HG02759 (cell line): ENCODE results near the gene GNA12.
"Not testable (repeated sequence)": the region's sequence is repeated elsewhere in the genome, so short reads cannot be mapped to it uniquely, and the experiment has no call there.

Source experiments
- ATAC-seq: cut with Tn5 transposase; IDR thresholded peaks from one replicate; pipeline ENCODE4 v1.9.1; 2021; ENCODE audit warnings: mild to moderate bottlenecking, moderate library complexity; ENCODE audit not compliant: unreplicated experiment

The GNA12 gene

DNA sequence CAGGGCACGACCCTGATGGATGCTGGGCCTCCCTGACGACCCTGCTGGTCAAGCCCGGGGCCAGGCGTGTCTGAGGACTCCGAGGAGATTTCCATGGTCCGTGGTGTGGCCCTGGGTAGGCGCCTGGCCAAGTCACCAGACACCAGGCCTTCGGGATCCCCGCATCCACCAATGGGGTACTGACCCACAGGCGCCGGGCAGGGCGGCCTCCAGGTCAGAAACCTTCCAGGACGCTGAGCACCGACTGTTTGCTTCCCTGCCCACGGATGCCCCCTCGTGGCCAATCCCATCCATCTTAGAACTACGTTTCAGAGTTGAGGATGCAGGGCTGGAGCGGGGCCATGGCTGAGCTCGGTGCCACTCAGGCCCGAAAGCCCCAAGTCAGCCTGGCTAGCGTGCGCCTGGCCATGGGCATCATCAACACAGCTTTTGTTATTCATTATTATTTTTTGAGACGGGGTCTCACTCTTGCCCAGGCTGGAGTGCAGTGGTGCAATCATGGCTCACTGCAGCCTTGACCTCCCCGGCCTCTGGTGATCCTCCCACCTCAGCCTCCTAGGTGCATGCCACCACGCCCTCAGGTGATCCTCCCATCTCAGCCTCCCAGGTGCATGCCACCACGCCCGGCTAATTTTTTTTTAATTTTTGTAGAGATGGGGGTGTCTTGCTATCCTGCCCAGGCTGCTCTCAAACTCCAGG lies 163.2 kb downstream of the GNA12 start:
- no peak for ATAC-seq

DNA sequence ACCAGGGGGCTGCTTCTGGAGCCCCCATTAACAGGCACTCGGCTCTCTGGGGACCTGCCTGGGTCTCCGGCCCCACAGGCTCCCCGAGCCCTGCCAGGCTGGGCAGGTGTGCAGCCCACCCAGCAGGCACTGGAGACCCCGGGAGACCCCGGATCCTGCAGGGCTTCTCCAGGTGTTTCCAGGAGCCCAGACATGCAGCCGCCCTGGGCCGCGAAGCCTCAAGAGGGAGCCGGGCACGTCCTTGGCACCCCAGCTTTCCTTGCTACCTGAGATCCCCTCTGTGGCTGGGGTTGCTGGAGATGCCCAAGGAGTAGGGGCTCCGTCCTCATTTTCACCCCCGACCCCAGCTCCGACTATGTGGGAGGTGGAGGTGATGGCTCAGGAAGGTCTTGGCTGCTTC lies 163.9 kb downstream of the GNA12 start:
- no peak for ATAC-seq

DNA sequence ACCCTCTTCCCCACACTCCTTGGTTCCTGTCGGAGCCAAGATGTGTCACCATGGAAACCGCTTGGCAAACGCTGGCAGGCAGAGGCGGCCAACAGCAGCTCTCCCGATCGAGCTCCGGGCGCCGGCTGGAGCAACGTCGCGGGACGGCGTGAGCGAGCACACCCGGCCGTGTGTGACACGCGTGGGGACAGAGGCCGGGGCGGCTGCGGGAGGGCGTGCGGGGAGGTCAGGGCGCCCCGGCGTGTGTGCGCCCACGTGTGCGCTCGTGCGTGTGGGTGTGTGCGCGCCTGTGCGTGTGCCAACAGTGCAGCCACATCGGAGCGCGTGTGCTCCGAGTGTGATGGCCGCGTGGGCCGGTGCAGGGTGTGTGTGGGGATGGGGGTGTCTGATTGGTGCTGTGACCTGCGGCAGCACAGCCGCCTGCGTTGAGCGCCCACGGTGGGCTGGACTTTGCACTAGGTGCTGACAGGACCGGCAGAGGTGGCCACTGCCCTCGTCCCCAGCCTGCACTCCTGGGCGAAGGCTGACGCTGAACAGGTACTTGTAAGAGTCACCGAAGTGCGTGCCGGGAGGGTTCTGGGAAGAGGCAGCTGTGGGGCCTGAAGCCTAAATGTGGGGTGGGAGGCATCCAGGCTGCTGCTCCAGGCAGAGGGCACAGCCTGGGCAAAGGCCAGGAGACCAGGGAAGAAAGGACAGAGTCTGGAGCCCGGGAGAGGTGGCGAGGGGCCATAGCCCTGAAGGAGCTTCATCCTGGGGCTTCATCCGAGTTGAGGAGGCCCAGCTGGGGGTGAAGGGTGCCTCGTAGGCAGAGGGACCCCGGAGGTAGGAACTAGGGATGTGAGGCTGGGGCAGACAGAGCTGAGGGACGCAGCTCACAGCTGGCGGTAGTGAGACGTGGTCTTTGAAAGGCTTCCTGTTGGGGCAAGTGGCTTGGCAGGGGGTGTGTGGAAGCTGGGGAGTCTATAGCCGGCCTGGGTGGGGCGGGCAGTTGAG lies 164.7 kb downstream of the GNA12 start:
- not testable (repeated sequence) for ATAC-seq

DNA sequence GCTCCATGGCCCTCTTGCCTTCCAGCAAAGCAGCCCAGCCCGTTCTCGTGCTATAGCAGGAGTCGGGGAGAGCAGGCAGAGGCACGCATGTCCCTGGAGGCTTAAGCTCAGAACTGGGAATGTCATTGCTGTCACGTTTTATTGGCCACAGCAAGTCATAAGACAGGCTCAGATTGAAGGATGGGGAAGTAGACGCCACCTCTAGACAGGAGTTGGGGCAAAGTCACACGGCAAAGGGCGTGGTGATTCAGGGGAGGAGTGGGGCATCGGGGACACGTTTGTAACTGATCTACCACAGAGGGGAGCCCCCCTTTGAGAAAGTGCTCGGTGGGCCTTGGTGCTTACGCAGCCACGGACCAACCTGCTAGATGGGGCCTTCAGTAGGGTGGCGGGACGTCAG lies 165.7 kb downstream of the GNA12 start:
- ATAC-seq: not testable (repeated sequence)
